Measurements from ENCODE around the gene GPR15.
A peak's percentile ranks its signal among the peaks of the same experiment; 100 is the strongest.

Gene GPR15

DNA sequence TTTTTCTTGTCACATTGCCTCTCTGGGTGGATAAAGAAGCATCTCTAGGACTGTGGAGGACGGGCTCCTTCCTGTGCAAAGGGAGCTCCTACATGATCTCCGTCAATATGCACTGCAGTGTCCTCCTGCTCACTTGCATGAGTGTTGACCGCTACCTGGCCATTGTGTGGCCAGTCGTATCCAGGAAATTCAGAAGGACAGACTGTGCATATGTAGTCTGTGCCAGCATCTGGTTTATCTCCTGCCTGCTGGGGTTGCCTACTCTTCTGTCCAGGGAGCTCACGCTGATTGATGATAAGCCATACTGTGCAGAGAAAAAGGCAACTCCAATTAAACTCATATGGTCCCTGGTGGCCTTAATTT is 478 bp downstream of the GPR15 start:
- DNase-seq, result no peak

DNA sequence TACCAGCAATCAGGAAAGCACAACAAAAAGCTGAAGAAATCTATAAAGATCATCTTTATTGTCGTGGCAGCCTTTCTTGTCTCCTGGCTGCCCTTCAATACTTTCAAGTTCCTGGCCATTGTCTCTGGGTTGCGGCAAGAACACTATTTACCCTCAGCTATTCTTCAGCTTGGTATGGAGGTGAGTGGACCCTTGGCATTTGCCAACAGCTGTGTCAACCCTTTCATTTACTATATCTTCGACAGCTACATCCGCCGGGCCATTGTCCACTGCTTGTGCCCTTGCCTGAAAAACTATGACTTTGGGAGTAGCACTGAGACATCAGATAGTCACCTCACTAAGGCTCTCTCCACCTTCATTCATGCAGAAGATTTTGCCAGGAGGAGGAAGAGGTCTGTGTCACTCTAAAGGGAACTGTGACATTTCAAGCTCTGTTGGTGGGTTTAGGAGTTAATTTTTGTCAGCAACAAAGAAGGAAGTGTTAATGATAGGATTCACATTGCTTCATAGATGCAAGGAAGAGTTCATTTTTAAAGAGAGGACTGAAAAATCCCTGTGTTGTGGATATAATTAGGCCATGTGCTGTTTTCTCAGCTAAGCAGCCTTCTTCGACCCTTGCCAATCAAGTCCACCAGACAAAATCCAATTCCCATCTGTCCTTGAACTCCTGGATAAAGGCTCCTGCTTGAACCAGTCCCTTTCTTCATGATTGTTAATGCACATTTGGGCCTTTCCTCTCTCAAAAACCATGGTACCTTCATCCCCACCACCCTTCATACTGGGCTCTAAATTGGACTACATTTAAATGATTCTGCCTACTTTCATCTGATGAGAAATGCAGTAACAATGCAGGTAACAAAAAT is 1.2 kb downstream of the GPR15 start:
- peak; percentile 11 for DNase-seq

DNA sequence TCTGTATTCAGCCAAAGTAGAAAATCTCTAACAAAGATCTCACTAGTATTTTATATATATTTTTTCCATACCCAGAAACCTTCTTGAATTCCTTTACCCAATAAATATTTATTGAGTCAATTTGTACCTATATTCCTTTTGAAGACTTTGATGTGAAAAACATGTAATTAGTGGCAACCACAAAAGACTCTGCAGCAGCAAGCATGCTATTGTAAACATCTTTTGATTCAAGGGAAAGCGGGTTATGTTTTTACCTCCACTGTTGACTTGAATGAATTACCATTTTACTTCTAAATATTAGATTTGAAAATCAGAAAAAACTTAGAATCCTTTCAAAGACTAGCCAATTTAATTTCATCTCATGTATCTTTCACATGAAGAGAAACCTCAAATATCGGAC is 2.4 kb downstream of the GPR15 start:
- no peak for DNase-seq

DNA sequence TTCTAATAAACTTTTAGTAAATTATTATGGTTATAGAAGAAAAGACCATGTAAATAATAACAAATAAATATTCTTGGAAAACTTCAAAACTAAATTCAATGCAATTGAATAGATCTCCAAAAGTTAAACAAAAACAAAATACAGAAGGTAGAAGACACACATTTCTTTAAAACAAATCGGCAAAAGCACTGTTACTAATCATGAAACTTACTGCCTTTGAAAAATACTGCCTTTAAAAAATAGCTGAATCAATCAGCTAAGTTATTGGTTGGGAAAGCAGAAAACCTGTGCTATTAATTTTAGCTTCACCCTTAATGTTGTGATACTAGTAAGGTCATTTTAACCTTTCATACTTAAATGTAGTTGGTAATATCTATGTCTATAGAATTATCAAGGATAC is 3.0 kb downstream of the GPR15 start:
- no peak for DNase-seq

DNA sequence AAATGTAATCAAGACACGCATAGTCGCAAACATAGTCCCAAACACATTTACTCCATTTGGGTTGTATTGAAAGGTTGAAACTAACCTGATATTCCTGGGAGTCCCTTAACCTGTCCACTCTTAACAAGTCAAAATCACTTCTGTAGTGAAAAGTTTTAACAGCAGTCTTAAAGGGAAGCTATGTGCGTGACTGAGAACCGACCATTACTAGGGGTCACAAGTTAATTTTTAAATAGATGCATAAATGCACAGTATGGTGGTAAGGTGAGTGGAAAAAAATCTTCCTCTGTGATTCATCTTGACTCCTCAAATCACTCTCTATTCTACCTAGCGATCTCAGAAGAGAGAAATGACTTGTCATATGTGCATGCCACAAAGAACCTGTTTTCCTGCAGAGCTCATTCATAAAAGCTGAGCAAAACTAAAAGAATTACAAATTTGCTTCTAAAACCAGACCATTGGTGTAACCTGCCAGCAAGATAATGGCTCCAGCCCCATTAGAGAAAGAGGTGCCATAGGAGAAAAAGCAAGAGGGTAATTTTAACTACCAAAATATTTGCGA is 4.8 kb downstream of the GPR15 start:
- DNase-seq, result no peak

DNA sequence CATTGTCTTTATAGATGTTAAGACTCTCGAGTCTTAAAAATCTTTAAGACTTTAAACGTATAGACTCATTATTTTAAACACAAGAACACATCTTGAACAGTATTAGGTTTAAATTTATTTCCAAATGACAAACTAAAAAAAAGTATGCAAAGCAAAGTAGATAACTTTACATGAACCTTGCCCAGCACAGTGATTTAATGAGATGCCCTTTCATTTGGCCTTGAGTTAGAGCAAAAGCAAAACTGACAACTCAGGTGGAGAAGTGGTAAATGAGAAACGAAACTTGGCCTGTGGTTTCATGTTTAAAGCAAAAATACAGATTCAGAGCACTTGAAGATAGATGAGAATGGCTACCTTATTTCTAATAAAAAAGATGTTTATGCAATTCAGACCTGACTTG is 8.6 kb downstream of the GPR15 start:
- DNase-seq, result no peak

DNA sequence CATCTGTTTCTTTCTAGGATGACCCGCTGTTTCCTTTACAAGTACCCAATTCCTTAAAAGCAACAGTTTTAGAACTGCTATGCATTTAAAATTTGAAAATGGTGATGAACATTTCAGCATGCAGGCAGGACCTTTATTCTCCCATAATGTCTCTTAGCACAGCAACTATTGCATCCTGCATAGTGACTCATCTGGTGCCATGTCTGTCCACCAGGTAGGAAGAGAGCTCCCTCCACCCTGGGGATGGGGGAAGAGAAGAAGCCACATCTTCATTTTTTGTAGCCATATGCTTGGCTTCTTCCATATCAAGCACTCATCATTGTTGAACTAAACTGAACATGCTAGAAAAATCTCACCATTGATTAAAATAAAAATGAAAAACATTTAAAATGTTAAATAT is 9.9 kb downstream of the GPR15 start:
- DNase-seq, result no peak

DNA sequence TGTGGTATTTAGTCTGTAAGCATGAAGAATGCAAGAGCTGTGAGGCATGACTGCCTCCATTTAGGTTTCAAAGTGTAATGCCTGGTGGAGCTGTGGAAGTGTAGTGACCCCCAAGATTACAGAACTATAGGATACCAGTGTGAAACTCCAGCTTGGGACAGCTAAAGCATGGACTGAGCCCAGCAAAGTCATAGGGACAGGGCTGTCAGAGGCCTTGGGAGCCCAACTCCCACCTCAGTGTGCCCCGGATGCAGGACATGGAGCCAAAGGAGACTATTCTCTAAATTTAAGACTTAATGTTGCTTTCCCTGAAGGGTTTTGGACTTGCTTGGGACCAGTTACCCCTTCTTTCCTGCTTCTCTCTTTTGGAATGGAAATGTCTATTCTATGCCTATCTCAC is 10.8 kb downstream of the GPR15 start:
- no peak for DNase-seq

DNA sequence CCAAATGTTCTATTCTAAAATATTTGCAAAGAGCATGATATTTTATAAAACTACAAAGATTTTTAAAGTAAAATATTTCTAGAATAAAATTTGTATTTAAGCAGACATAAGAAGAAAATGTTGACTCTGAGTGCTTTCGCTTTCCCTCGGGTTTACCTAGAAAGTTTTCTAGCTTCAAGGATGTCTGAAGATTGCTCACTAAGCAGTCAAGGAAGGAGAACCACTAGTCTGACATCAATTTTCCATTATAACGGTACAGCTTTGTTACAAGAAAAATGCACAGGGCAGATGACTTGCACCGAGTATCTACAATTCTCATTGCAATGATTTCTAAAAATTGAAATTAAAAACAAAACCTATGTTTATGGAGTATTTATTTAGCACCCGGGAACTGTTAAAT is 14.2 kb downstream of the GPR15 start:
- DNase-seq, result no peak

DNA sequence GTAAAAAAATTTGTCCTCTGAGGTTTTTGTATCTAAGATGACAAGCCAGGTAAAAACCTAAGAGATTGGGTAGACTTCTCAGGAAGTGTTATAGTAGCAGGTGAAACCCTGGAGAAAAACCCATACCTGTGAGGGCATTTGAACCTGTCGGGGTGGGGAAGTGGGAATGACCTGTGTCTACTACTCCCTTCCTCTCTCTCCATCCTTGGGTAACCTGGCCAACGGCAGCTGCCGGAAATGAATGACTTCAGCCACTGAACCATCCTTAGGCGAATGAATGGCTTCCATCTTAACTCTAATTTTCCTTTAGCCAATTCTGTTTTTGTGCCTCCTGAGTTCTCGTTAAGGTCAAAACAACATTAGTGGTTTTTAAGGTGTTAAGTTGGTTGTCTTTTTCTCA is 16.8 kb downstream of the GPR15 start:
- DNase-seq, result no peak

DNA sequence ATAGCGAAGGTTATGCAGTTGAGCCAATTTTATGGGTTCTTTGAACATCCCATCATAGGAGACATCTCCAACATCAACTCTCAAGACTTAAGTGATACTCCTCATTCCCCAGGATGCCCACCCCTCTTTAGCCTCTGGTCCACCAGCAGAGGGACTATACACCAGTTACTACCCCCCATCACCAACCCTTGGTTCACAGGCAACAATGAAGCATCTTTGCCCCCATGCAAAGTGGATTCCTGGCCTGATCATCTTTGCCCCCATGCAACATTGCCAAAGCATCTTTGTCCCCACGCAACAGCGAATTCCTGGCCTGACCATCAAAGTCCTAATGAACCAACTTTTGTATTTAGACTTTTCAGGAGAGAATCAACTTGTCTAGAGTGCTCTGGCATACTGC is 19.1 kb downstream of the GPR15 start:
- no peak for DNase-seq

DNA sequence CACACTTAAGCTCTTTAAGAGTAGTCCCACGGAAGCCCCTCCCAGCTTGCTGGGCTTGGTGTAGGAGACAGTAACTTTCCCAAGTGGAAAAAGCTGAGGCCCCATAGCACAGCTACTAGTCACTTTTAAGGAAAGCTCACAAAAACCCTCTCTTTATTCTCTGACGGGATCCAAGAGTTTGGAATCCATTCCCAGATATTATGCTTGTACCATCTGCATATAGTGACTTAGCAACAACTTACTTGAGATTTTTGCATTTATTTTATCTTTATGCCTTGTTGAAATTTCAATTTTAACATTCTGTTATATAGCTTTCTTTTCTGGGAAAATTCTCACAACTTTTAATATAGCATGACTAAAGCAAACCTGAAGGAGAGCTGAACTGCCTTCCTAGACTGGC is 19.5 kb downstream of the GPR15 start:
- no peak for DNase-seq

DNA sequence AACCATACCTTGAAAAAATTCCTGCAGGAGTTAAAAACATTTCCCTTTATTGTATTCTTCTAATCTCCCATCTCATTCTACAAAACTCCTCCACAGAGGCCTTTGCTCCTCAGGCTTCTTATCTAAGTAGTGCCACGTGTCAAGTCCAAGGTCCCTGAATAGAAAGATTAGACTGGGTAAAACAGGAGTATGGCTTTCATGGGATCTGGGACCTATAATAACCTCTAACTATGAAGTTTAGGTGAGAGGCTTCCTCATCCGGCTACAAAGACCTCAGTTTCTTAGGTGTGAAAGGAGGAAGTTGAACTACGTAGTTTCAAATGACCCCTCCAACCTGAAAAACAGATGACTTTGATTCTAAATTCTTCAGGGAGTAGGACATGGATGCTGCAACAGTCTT is 20.0 kb downstream of the GPR15 start:
- DNase-seq, result no peak

DNA sequence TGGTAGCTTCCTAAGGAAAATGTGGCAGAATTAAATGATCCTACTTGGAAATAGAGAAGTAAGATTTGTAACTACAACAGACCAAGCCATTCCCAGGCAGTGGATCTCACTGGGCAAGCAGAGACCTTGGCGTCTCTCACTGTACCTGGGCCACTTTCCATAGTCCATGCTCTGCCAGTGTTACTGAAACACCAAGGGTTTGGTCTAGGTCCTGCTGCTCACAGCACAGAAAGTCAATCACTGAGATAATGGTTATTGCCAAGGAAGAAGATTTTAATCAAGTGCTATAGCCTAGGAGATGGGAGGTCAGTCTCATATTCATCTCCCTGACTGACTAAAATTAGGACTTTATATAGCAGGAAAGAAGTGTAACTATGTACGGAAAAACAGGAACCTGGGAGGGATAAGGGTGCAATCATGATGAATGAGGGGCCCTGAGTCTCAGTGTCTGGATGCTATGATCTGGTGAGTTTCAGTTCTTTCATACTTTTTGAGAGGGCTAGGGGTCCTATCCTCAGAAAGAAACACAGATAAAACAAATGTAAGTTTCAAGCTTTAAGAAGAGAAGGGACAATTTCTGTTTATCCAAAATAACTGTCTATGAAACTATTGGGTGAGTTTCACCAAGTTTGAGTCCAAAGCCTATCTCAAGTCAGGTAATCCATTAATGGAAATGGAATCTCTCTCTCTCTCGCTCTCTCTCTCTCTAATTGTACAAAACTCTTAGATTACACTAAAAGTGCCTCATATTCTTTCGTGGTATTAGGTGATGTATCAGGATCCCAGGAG is 20.6 kb downstream of the GPR15 start:
- no peak for DNase-seq

DNA sequence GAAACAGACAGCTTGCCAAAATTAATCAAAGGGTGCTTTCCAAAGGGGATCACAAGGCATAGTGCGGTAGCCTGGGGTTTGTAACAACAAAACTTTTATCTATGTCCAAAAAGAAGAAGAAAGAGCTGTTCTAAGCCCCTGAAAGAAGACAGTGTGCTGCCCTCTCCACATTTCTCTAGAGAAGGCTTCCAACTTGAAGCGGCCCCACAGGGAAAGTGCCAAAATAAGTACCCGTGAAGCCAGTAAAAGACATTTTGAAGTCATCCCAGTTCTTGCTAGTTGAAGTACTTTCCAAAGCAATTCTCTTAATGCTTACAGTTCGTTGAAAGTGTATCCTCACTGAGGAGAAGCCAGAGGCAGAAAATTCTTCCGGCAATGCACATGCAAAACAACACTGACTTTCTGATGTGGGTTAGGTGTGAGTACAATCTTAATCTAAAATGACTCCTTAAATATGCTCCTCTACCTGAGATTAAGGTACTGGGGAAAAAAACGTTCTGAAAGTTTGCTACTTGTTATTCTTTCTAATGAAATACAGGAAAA is 21.3 kb downstream of the GPR15 start:
- no peak for DNase-seq

DNA sequence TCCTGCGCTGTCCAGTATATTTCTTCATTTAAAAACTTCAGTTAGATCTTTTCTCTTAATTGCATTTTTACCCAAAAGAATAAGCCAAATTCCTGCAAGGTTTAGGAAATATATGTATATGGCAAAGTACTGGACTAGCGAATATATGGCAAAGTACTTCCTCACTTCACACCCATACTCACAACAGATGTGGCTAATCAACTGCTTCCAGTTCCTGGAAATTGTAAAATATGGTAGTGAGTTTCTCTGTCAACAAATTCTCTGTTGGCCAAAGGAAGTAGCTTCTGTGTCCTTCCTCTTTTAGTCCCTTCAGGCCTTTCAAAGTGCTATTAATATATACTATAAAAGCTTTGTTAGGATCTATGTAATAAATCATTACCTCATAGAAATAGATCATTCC is 22.0 kb downstream of the GPR15 start:
- no peak for DNase-seq

DNA sequence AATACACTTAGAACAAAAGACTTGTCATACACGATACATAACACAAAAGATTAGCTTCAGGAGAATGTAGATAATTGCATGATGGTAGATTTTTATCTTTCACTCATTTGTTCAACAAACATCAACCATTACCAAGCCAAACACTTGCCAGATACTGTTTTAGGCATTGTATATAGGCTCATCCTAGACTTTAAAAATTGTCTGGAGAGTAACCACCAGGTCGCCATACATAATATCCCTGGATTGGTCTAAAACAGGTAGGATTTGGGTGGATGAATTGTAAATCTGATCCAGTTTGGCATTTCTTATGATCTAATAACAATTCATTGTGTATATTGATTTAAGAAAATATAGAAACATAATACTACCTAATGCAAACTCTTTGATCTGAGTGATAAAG is 22.8 kb downstream of the GPR15 start:
- DNase-seq, result no peak

DNA sequence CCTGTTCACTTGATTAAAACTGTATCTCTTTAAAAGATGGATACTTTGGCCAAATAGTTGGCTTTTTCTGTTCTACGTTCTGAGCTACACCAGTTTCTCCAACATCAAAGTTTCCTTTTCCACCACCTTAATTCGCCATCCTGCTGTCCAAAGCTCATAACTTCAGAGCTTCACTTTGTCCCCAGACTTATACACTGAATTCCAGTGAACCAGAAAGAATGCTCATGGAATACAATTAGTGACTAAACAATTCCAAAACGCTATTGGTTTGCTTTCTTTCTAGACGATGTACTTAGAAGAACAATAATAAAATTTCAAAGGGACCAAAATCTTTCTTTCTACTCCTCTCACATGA is 23.2 kb downstream of the GPR15 start:
- no peak for DNase-seq

DNA sequence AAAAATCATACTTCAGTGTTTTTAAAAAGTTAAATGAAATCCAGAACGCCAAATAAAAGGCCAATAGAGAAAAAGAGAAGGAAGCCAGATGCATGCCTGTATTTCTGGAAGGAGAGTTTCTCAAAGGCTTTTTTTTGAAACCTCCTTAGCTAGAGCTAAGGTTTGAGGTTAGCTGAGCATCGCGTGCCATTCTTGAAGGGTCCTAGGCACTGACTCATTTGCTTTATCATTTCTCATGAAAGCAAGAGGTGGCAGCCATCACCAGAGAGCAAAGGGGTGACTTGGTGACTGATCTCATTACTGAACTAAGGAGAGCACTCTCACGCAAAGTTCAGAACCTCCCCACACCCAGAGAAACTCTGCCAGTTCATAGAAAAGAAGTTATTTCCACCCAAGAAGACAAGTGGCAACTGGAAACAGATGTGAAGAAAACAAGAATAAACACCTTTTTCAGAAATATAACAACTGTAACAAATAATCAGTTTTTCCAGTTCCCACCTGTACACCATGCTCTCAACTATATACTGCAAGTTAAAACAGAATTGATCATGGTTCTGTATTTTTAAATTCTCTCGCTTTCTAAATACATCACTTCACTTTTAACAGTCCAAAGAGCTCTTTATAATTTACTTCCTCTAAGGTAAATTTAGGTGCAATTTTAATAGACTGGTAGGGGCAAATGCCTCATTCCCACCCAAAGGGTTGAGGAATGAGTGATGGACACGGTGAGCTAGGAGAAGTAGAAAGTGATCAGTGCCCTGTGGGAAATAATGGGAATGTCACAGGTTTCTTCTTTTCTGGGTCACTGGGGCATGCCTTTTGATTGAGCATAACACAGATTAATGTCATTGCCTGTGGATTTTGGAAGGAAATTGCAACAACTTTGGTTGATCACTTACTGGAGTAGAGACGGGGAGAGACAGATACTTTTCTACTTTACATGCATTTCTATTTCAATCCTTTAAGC is 24.7 kb downstream of the GPR15 start:
- no peak for DNase-seq

DNA sequence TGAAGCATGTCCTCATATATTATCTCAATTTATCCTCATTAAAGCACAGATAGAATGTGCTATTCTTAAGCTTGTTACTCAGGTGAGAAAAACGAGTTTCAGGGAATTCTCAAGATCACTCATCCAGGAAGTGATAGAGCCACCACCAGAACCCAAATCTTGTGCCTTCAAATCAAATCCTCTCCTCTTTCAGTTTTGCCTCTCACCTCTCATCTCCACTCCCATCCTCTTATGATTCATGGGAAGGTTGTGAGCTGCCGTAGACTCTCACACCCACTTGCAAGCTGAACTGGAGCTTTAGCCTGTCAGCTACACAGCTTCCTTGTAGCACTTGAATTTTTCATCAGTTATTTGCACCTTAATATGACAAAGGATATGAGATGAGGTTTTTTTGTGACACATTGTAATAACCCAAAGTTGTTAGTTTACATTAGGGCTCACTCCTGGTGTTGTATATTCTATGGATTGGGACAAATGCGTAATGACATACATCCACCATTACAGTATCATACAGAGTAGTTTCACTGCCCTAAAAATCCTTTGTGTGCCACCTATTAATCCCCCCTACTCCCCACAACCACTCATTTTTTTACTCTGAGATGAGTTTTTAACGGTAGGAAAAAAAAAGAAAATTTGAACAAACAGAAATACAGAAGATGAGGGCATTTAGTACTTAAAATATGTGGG is 25.7 kb downstream of the GPR15 start:
- DNase-seq, result no peak

DNA sequence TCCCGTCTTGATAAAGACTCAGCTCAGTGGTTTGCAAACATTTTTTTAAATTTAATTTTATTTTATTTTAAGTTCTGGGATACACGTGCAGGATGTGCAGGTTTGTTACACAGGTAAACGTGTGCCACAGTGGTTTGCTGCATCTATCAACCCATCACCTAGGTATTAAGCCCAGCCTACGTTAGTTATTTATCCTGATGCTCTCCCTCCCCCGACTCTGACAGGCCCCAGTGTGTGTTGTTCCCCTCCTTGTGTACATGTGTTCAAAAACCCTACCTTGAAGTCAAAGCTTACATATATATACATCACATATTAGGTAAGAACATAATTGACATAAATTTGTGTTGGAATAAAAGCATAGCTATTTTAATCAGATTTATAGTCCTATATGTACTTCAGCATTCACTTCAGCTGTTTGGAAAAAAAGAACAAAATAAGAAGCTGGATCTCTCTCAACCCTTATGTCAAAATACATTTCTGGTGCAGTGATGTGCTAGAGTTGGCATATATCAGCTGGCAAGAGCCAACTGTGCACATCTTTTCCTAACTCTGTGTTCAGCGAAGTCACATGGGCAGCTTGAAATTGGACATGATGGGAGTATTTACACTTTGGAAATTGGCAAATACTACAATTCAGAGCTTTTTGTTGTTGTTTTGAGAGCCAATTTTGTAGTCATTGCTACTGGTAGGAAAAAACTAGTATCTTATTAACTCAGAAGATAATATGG is 26.5 kb downstream of the GPR15 start:
- no peak for DNase-seq

Data from NCI-H82 (cell line).